GM12878 (cell line): ENCODE data around the gene VPS16. TPM values are rescaled to one million over a fixed set of nuclear protein-coding genes. Genes with fewer than 3 reads are reported as not detected.

Experiments used
- ATAC-seq: fragments of 200-7000 bp; cut with Tn5 transposase; 3 replicates; pipeline ENCODE4 v1.9.1; 2020; ENCODE audit warnings: mild to moderate bottlenecking, moderate library complexity
- BruUV-seq: library from RNA; stranded (reverse); fragments of 400-500 nt; replicated peaks from 2 replicates; lab custom pipeline; 2021; lab: Mats Ljungman, UMichigan
- CTCF ChIA-PET: fragments of 300-600 bp; sonication (Branson Sonifier 250); formaldehyde crosslinking; extraction: SDS; loops from one replicate; lab custom pipeline; 2021; ENCODE audit warnings: inconsistent platforms; lab: Yijun Ruan, JAX
- POLR2A ChIA-PET: fragments of 350-600 bp; formaldehyde crosslinking; extraction: SDS; loops from one replicate; lab custom pipeline; 2021; ENCODE audit warnings: inconsistent platforms; lab: Charles Lee
- RAD21 ChIA-PET: fragments of 300-600 bp; sonication (Branson Sonifier 250); formaldehyde crosslinking; loops from one replicate; lab custom pipeline; 2023; ENCODE audit warnings: antibody characterized with exemption; ENCODE audit not compliant: unreplicated experiment; lab: Charles Lee
- SMC1A ChIA-PET: fragments of 300-600 bp; sonication (Branson Sonifier 250); formaldehyde crosslinking; loops from one replicate; lab custom pipeline; 2023; ENCODE audit not compliant: unreplicated experiment, uncharacterized antibody; lab: Charles Lee
- DNase-seq: peaks from one replicate; pipeline ENCODE4 v3.0.0-alpha.2; 2011; ENCODE audit warnings: low read depth, low spot score
- FAIRE-seq: peaks from 3 replicates; lab custom pipeline; 2011; peaks lifted over from hg19 to GRCh38; lab: Jason Lieb, UNC
- H2AFZ ChIP-seq: 2 replicates; pipeline ENCODE4 v1.6.0; 2011; ENCODE audit warnings: low read depth, low read length, control low read depth; ENCODE audit not compliant: control insufficient read depth
- H3K27ac ChIP-seq: 2 replicates; pipeline ENCODE4 v1.5.1; 2011; ENCODE audit warnings: control low read depth; ENCODE audit not compliant: control insufficient read depth, insufficient read depth
- H3K27me3 ChIP-seq, 2 experiments: replicated peaks in 1 of 2; 2 replicates each; pipeline versions ENCODE4 v1.6.0 to v1.6.1; 2011; ENCODE audit warnings: low read length in 1 of 2; ENCODE audit not compliant: control insufficient read depth in 2 of 2, insufficient read depth in 2 of 2
- H3K36me3 ChIP-seq, 2 experiments: 2 replicates each; pipeline ENCODE4 v1.5.1; 2011; ENCODE audit warnings: low read length in 1 of 2; ENCODE audit not compliant: control insufficient read depth in 2 of 2, insufficient read depth in 2 of 2
- H3K4me1 ChIP-seq: 2 replicates; pipeline ENCODE4 v1.6.1; 2011; ENCODE audit warnings: mild to moderate bottlenecking, low read length, moderate library complexity, mixed read lengths; ENCODE audit not compliant: control insufficient read depth, insufficient read depth
- H3K4me2 ChIP-seq: 2 replicates; pipeline ENCODE4 v1.6.0; 2011; ENCODE audit warnings: control low read depth; ENCODE audit not compliant: control insufficient read depth, insufficient read depth
- H3K4me3 ChIP-seq: fragments of 200-600 bp; sonication (generic); 2 replicates; pipeline ENCODE4 v1.5.1; 2016
- H3K79me2 ChIP-seq: 2 replicates; pipeline ENCODE4 v1.6.0; 2011; ENCODE audit warnings: low read length; ENCODE audit not compliant: control insufficient read depth, insufficient read depth
- H3K9ac ChIP-seq: 2 replicates; pipeline ENCODE4 v1.8.0; 2011; ENCODE audit warnings: low read length, control low read depth, mixed read lengths; ENCODE audit not compliant: control insufficient read depth, insufficient read depth
- H3K9me3 ChIP-seq: replicated peaks from 3 replicates; pipeline ENCODE4 v1.5.1; 2011; ENCODE audit warnings: mild to moderate bottlenecking, low read length; ENCODE audit not compliant: control insufficient read depth, insufficient read depth
- H4K20me1 ChIP-seq: 2 replicates; pipeline ENCODE4 v1.6.0; 2011; ENCODE audit not compliant: control insufficient read depth, insufficient read depth
- FOS ChIP-seq: IDR thresholded peaks from 3 replicates; pipeline ENCODE4 v1.6.1; 2011; ENCODE audit warnings: borderline replicate concordance; ENCODE audit not compliant: insufficient read length; ENCODE audit errors: extremely low read depth
- KLF5 ChIP-seq: fragments of 450-650 bp; IDR thresholded peaks from 2 replicates; pipeline ENCODE4 v1.6.1; 2014; ENCODE audit warnings: mild to moderate bottlenecking; ENCODE audit not compliant: partially characterized antibody
- MEF2A ChIP-seq: IDR thresholded peaks from 2 replicates; pipeline ENCODE4 v1.6.1; 2011; ENCODE audit warnings: low read depth, mild to moderate bottlenecking, low read length, moderate library complexity; ENCODE audit not compliant: insufficient read depth
- MTA3 ChIP-seq: IDR thresholded peaks from 2 replicates; pipeline ENCODE4 v1.6.1; 2012; ENCODE audit warnings: low read length, inconsistent platforms, borderline replicate concordance
- POU2F2 ChIP-seq: IDR thresholded peaks from 3 replicates; pipeline ENCODE4 v1.6.1; 2011; ENCODE audit warnings: low read depth, mild to moderate bottlenecking, low read length, borderline replicate concordance
- RAD51 ChIP-seq: fragments of 450-650 bp; IDR thresholded peaks from 2 replicates; pipeline ENCODE4 v1.6.1; 2016; ENCODE audit warnings: moderate library complexity, mild to moderate bottlenecking, inconsistent platforms
- SIN3A ChIP-seq: IDR thresholded peaks from 2 replicates; pipeline ENCODE4 v1.6.1; 2012; ENCODE audit warnings: low read depth, low read length, improper control_type of control experiment
- SPI1 ChIP-seq: IDR thresholded peaks from 2 replicates; pipeline ENCODE4 v1.6.1; 2011; ENCODE audit warnings: low read depth, mild to moderate bottlenecking, low read length, moderate library complexity, borderline replicate concordance; ENCODE audit not compliant: insufficient read depth
- TCF3 ChIP-seq: IDR thresholded peaks from 2 replicates; pipeline ENCODE4 v1.6.1; 2012; ENCODE audit warnings: low read depth, mild to moderate bottlenecking, low read length, borderline replicate concordance; ENCODE audit not compliant: insufficient read depth
- TCF7 ChIP-seq: IDR thresholded peaks from 2 replicates; pipeline ENCODE4 v1.6.1; 2014; ENCODE audit warnings: antibody characterized with exemption, borderline replicate concordance
- YY1 ChIP-seq: IDR thresholded peaks from 2 replicates; pipeline ENCODE4 v1.6.1; 2011; ENCODE audit warnings: low read depth, mild to moderate bottlenecking, low read length
- WGBS: methylation state at CpG from one replicate; pipeline ENCODE4 v1.1.6; 2016; ENCODE audit warnings: low lambda C conversion rate; ENCODE audit not compliant: insufficient replicate concordance, insufficient coverage; ENCODE audit errors: missing lambda C conversion rate; 5-methylcytosine and 5-hydroxymethylcytosine counted together
- in situ Hi-C: fragments of 300-500 bp; cut with MboI; formaldehyde crosslinking; loops from 9 replicates; pipeline ENCODE4 v1.14.3; 2018; ENCODE audit warnings: mixed read lengths
- intact Hi-C: fragments of 100-400 bp; cut with micrococcal nuclease; formaldehyde crosslinking; loops from one replicate; pipeline ENCODE4 v1.14.2; 2022; ENCODE audit not compliant: unreplicated experiment
- polyA plus RNA-seq, 11 experiments: library from polyadenylated mRNA; depleted of rRNA in 4 of 11; unstranded in 6 of 11; stranded (reverse) in 5 of 11; fragments of >200 nt; fragmentation: Nextera tagmentation in 4 of 11; fragmentation: Illumina TruSeq in 1 of 11; extraction: Ambion mirVana in 4 of 11; extraction: Trizol in 1 of 11; gene quantifications; 1 replicate in 1 of 11; 2 replicates in 10 of 11; pipeline versions ENCODE4 v1.2.1 to v1.2.3, GENCODE V29; 2011 to 2016; ENCODE audit warnings: inconsistent platforms in 2 of 11, missing spikeins in 2 of 11, low read depth in 1 of 11
- total RNA-seq, 4 experiments: library from RNA; depleted of rRNA in 3 of 4; stranded (reverse); fragments of >200 nt in 3 of 4; fragmentation: Illumina TruSeq in 1 of 4; extraction: Trizol in 1 of 4; gene quantifications; 2 replicates each; pipeline versions ENCODE4 v1.2.1 to v1.2.3, GENCODE V29; 2013 to 2021
- TF ChIP-seq, protein P1 (sequence below): IDR thresholded peaks from 2 replicates; pipeline ENCODE4 v1.6.1; 2012; ENCODE audit warnings: mild to moderate bottlenecking, low read depth, low read length

The VPS16 gene
- total and polyA plus RNA-seq, 10 of the 15 experiments (the other 5 are each of a cell fraction or from before 2014, with no cell fraction given) = 8.4 to 37.5 (median 26.4) TPM

DNA sequence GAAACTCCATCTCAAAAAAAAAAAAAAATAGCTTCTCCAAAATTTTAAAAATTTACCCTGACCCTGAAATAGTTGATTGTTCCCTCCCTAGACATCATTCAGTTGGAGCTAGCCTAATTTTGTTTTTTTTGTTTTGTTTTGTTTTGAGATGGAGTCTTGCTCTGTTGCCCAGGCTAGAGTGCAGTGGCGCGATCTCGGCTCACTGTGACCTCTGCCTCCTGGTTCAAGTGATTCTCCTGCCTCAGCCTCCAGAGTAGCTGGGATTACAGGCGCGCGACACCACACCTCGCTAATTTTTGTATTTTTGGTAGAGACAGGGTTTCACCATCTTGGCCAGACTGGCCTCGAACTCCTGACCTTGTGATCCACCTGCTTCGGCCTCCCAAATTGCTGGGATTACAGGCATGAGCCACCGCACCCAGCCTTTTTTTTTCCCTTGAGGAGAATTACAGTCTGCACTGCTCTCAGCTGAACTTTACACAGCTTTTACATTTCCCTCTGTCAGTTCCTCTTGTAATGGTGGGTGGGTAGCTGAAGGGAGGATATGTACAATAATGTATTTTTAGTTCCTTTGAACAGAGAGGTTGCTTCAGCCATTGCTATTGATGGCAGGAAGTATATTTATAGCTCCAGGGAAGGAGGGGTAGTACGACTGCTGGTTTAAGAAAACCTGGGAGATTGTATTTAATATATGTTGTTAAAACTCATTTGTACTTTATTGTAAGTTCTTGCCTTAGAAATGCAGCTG lies 60.5 kb downstream of the VPS16 start:
- POLR2A ChIA-PET = interaction anchor here (0.5 to 1.8 kb wide), 8 partner anchors 8 to 920 kb away, joined by 3 to 8 read pairs (median 4); partner anchors contain the start of gene PTPRA
- H3K4me2 ChIP-seq = peak overlapping the region; percentile 57

DNA sequence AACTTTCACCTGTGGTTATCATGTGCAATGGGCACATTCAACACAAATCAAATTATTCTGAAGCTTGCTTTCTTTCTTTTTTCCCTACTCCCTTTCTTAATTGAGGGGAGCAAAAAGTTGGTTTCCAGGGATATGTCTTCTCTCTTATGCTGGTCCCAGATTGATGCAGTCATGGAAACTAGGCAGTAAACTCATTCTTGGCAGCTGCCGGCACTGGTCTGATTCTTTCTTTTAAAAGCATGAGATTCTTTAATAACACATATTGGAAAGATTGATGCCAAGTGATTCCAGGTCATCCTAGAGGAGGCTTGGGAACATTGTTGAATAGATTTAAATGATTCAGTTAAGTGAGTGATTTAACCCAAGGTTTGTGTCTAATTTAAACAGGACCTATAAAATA lies 61.7 kb downstream of the VPS16 start:
- DNase-seq (no peak), FAIRE-seq (no peak), ATAC-seq (no peak)
- WGBS = 63% methylated on average over 1 of the region's 1 CpG
- Histone ChIP-seq H3K9me3 (no peaks in the 10 kb centered on the region), H3K79me2 (peaks cover 21% of the 10 kb centered on the region), H3K4me1 (peaks cover 27% of the 10 kb centered on the region), H3K27ac (no peak overlapping the region), H3K27me3 (no peaks in the 10 kb centered on the region), H2AFZ (no peak overlapping the region), H4K20me1 (no peaks in the 10 kb centered on the region), H3K9ac (no peak overlapping the region), H3K36me3 (no peaks in the 10 kb centered on the region), H3K4me2 (no peak overlapping the region), H3K4me3 (no peak overlapping the region)
- ChIA-PET CTCF (interaction anchor here (0.6 kb wide), 1 partner anchor 9 kb away, joined by 3 read pairs; no protein-coding TSS in a partner anchor), POLR2A (interaction anchor here (1.0 to 1.2 kb wide), 3 partner anchors 10 to 27 kb away, joined by 3 to 5 read pairs (median 4); no protein-coding TSS in a partner anchor), SMC1A (interaction anchor here (1.0 to 2.7 kb wide), 3 partner anchors 9 to 23 kb away, joined by 3 to 11 read pairs (median 3); no protein-coding TSS in a partner anchor), RAD21 (no interaction called here)
- in situ Hi-C loops = no loop called here
- intact Hi-C loops = no loop called here
- BruUV-seq = no TSS peak
- TF ChIP-seq POU2F2 (no peak), RAD51 (no peak), TCF3 (no peak), KLF5 (no peak), TCF7 (no peak), SIN3A (no peak), MTA3 (no peak)
- TF ChIP-seq, protein P1, sequence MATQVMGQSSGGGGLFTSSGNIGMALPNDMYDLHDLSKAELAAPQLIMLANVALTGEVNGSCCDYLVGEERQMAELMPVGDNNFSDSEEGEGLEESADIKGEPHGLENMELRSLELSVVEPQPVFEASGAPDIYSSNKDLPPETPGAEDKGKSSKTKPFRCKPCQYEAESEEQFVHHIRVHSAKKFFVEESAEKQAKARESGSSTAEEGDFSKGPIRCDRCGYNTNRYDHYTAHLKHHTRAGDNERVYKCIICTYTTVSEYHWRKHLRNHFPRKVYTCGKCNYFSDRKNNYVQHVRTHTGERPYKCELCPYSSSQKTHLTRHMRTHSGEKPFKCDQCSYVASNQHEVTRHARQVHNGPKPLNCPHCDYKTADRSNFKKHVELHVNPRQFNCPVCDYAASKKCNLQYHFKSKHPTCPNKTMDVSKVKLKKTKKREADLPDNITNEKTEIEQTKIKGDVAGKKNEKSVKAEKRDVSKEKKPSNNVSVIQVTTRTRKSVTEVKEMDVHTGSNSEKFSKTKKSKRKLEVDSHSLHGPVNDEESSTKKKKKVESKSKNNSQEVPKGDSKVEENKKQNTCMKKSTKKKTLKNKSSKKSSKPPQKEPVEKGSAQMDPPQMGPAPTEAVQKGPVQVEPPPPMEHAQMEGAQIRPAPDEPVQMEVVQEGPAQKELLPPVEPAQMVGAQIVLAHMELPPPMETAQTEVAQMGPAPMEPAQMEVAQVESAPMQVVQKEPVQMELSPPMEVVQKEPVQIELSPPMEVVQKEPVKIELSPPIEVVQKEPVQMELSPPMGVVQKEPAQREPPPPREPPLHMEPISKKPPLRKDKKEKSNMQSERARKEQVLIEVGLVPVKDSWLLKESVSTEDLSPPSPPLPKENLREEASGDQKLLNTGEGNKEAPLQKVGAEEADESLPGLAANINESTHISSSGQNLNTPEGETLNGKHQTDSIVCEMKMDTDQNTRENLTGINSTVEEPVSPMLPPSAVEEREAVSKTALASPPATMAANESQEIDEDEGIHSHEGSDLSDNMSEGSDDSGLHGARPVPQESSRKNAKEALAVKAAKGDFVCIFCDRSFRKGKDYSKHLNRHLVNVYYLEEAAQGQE = no peak

More for the DNA sequence above, 60.5 kb downstream of the VPS16 start:
- TF ChIP-seq YY1 (0 out of 2 replicates have a peak, but pooled peaks have one; percentile 10), FOS (no peak), MEF2A (peak; percentile 87), SPI1 (0 out of 2 replicates have a peak, but pooled peaks have one; percentile 6)
- Histone ChIP-seq H3K9ac (no peak overlapping the region), H4K20me1 (no peaks in the 10 kb centered on the region), H2AFZ (no peak overlapping the region), H3K4me3 (0 out of 2 replicates have a peak overlapping the region, but pooled peaks have one; percentile 11), H3K36me3 (no peaks in the 10 kb centered on the region), H3K4me1 (peaks cover 27% of the 10 kb centered on the region), H3K27me3 (no peaks in the 10 kb centered on the region), H3K79me2 (peaks cover 30% of the 10 kb centered on the region), H3K9me3 (no peaks in the 10 kb centered on the region; the same call in 2 of the 3 replicates), H3K27ac (peak overlapping the region; percentile 51)
- no TSS peak for BruUV-seq
- SMC1A ChIA-PET = interaction anchor here (1.0 to 2.7 kb wide), 11 partner anchors 8 to 153 kb away, joined by 3 to 11 read pairs (median 4); no protein-coding TSS in a partner anchor
- WGBS = 58% methylated on average over 11 of the region's 11 CpGs
- DNase-seq = peak; percentile 24
- peak; percentile 47 for FAIRE-seq
- in situ Hi-C loops = no loop called here
- CTCF ChIA-PET = interaction anchor here (0.7 to 1.6 kb wide), 10 partner anchors 11 to 100 kb away, joined by 3 to 4 read pairs (median 3); no protein-coding TSS in a partner anchor
- RAD21 ChIA-PET = interaction anchor here (0.7 to 2.1 kb wide), 5 partner anchors 22 to 100 kb away, joined by 3 to 10 read pairs (median 3); partner anchors contain the start of genes PCED1A and PTPRA
- intact Hi-C loops = no loop called here
- peak; percentile 73 for ATAC-seq
